COLO829 (cell line): ENCODE measurements around the gene IQSEC3.
"Not testable (repeated sequence)": the region's sequence is repeated elsewhere in the genome, so short reads cannot be mapped to it uniquely, and the experiment has no call there.

Experiments used
- DNase-seq: peaks from one replicate; pipeline ENCODE4 v3.0.0; 2012; ENCODE audit warnings: low spot score

IQSEC3 gene

DNA sequence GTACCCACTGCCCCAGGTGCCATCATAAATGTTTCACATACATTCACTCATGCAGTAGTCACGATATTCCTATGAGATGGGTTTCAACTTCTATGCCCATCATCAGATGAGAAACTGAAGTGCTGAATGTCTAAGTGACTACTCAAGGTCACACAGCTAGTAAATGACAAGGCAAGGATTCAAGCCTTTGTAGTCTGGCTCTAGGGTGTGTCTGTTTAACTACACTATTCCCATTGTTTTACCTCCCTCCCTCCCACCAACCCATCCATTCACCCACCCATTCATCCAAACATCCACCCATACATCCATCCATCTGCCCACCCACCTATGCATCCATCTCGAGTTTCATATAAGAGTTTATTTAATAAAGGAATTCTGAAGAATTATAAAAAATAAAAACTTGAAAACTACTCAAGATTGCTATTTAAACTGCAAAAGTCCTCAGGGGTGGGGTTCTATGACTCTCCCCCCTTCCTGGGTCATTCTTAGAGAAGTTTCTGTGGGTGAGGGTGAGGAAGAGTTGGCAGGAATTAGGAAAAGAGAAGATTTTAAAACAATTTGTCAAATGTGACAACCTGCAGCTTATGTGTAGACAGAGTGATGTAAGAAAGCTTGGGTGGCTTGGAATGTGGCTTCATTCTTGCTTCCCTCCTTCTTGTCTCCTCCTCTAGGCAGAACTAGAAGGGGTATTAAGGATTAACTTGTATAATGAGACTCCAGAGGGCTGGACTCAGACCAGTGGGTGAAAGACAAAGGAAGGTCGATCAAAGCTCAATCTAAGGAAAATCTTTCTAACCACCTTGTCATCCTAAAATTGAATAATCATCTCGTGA, 13.4 kb upstream of the IQSEC3 start:
- not testable (repeated sequence) for DNase-seq

DNA sequence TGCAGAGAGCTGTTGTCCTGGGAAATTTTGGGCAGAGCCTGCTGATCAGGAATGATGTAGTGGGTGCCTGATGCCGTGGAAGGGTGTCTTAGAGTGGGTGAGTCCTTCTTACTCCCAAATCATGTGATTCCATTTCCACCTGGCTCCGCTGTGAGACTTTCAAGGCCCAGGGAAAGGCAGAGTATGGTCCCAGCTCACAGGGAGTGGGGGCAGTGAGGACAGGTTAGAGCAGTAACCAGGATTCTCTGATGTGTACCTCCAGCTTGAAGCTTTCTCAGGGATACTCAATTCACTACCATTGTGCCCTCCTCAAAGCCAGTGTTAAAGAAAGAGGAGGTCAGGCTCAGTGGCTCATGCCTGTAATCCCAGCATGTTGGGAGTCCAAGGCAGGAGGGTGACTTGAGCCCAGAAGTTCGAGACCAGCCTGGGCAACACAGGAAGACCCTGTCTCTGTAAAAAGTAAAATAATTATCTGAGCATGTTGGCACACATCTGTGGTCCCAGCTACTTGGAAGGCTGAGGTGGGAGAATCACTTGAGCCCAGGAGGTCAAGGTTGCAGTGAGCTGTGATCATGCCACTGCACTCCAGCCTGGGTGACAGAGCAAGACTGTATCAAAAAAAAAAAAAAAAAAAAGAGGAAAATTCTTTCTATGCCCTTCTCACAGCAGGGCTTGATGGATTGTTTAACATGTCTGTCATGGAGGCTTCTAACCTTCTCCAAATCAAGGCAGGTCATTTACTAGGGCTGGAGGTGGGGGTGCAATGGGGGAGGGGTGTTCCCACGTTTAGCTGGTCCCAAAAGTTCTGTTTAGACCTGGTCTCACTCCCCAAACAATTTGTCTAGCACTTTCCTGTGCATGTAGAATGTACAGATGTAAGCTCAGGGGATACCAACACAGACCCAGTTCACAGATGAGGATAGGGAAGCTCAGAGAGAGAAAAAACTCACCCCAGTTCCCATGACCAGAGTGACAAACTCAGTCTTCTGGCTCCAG, 12.5 kb upstream of the IQSEC3 start:
- DNase-seq, result no peak

DNA sequence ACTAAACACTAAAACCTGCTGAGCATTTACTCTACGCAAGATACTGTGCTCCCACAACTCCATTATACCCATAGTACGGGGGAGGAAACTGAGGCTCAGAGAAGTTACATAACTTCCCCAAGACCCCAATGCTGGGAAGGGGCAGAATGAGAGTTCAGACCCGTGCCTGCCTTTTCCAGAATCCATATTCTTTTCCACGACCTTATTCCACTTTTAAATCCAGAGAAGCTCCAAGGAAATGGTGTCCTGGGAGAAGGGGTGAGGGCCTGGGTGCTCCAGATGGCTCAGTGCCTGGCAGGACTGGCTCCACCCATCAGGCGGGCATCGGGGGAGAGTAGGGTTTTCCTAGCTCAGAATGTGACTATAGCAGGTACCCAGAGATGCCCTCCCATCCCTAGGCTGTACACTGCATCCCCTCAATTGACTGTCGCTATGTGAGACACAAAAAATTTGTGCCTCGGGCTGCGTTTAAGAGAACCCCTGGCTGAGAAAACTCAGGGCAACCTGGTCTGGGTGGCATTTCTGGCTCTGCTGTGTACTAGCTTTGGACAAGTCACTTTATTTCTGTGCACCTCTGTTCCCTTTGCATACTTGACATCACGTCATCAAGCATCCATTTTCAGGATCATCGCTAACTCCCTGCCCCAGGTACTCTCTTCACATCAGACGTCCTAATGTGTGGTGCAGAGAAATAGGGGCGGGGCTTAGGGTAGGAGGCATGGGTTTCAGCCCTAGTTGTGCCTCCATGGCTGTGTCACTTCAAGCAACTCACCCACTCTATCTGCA, 11.6 kb upstream of the IQSEC3 start:
- no peak for DNase-seq

DNA sequence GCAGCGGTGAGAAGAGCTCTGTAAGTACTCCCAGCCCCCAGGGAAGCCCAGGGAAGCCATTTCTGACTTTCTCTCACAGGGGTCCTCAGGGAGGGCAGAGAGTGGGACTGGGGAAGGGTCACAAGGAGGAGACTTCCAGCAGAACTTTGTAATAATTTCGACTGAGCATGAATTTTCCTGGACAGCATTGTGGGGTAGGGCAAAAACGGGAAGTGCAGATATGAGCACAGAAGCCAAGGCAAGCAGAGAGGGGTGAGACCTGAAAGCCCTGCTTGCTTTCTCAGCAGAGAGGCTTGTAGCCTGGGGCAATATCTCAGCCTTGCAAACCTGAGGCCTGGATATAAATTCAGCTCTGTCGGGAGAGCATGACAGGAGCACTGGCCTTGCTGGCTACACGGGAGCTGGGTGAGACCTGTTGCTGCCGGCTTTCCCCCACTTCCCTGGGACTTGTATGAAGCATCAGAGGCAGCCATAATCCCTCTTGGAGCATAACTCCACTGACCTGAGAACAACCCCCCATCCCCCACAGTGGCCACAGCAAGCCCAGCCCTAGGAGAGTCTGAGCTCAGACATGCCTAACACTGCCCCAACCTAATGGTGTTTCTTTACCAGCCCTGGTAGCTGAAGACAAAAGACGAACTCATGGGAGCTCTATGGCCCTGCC, 9.8 kb upstream of the IQSEC3 start:
- no peak for DNase-seq

DNA sequence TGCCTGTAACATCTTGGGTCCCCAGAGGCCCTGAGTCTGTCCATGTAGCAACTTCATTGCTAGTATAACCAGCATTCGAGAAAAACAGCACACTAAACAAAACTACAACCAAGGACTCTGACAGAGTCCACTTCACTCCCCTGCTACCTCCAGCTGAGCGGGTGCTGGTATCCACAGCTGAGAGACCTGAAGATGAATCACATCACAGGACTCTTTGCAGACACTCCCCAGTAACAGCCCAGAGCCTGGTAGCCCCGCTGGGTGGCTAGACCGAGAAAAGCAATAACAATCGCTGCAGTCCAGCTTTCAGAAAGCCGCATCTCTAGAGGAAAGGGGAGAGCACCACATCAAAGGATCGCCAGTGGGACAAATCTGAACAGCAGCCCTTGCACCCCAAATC, 9.0 kb upstream of the IQSEC3 start:
- DNase-seq, result no peak

DNA sequence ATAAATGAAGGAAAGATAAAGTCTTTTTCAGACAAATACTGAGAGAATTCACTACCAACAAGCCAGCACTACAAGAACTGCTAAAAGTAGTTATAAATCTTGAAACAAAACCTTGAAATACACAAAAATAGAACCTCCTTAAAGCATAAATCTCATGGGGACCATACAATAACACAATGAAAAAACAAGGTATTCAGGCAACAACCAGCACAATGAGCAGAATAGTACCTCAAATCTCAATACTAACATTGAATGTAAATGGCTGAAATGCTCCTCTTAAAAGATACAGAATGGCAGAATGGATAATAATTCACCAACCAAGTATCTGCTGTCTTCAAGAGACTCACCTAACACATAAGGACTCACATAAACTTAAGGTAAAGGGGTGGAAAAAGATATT, 7.7 kb upstream of the IQSEC3 start:
- no peak for DNase-seq

DNA sequence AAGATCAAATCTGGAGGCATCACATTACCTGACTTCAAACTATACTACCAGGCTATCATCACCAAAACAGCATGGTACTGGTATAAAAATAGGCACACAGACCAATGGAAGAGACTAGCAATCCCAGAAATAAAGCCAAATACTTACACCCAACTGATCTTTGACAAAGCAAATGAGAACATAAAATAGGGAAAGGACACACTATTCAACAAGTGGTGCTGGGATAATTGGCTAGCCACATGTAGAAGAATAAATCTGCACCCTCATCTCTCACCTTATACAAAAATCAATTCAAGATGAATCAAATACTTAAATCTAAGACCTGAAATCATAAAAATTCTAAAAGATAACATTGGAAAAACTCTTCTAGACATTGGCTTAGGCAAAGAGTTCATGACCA, 4.7 kb upstream of the IQSEC3 start:
- not testable (repeated sequence) for DNase-seq

DNA sequence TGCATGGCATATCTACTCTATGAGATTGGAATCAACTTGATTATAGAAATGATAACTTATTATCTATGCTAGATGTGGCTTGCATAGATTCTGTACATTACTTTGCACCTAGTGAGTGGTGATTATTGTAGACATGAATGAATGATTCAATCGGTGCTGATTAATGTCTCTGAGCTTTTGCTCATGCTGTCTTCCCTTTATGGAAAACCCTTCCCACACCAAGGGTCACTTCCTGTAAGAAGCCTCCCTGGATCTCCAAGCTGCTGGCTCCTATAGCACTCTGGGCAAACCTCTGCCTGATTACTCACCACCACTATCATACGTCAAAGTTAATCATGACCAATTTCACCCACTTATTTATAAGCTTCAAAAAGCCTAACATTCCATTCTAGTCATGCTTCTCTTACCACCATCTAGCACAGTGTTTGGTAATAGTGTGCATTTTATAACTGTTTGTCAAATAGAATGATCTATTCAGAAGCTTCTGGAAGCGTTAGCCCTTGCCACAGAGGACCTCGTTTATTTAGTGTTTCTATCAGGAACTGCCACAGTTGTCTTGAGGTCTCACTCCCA, 990 bp upstream of the IQSEC3 start:
- DNase-seq, result not testable (repeated sequence)

DNA sequence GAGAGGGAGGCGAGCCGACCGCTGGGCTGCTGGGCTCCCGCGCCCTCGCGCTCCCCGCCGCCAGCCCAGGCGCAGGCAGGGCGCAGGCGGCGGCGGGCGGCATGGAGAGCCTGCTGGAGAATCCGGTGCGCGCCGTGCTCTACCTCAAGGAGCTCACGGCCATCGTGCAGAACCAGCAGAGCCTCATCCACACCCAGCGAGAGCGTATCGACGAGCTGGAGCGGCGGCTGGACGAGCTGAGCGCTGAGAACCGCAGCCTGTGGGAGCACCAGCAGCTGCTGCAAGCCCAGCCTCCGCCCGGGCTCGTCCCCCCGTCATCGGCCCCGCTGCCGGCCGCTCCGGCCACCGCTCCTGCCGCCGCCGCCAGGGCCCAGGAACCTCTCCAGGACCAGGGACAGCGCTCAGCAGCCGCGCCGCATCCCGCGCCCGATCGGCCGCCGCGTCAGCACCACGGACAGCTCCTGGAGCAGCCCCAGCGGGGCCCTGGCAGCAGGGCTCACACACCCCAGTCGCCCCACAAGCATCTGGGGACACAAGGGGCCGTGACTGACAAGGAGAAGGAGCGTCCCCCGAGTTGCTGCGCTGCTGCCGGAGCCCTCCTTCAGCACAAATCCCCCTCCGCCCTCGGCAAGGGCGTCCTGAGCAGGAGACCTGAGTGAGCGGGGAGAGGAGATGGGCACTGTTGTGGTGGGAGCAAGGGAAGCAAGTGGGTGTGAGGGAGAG, 376 bp downstream of the IQSEC3 start:
- DNase-seq, result not testable (repeated sequence)

DNA sequence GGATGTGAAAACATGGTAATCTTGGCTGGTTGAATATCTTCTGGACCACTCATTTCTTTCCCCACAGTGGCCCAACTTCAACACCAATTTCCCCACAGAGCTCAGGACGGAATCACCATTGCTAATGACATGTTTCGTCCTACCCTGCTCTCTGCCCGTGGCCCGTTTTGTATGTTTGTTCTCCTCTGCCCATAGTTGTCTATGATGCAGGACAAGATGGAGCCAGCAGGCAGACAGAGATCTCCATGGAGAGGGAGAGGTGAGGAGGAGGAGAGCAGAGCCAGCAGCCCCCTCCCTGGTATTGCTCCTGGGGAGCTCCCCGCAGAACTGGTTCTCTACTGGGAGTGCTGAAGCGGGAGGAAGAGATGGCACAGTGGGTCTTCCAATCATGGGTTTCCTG, 3.1 kb downstream of the IQSEC3 start:
- DNase-seq, result not testable (repeated sequence)

DNA sequence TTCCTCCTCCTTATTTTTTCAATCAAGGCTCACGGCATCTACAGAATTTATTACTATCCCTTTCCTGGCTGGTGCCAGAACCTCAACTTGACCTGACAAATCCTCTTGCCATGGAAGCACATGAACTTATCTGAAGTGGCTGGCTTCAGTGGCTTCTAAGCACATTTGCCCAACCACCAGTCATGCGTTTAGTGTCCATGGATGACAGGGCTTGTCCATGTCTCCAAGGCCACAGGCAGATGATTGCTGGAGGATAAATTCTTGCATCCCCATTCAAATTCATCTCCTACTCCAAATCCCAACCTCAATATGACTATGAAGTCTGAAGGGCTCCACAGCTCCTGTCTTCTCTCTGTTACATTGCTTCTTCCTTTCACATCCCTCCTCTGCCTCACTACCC, 4.0 kb downstream of the IQSEC3 start:
- DNase-seq, result not testable (repeated sequence)

DNA sequence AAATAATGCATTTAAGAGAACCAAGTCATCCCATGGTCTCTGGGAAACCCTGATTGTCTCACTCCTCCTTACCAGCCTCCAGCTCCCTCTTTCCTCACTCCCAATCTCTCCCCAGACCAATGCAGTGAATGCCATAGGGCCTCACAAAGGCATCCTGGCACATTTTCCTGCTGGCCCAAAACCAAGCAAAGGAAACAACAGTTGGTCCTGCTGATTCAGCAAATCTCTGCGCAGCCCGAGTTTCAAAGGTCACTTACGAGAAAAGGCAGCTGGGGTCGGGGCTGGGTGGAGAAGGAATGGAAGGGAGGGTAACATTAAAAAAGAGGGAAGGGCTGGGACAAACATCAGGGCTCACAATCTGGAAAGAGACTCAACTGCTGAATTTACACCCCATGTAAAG, 5.5 kb downstream of the IQSEC3 start:
- not testable (repeated sequence) for DNase-seq

DNA sequence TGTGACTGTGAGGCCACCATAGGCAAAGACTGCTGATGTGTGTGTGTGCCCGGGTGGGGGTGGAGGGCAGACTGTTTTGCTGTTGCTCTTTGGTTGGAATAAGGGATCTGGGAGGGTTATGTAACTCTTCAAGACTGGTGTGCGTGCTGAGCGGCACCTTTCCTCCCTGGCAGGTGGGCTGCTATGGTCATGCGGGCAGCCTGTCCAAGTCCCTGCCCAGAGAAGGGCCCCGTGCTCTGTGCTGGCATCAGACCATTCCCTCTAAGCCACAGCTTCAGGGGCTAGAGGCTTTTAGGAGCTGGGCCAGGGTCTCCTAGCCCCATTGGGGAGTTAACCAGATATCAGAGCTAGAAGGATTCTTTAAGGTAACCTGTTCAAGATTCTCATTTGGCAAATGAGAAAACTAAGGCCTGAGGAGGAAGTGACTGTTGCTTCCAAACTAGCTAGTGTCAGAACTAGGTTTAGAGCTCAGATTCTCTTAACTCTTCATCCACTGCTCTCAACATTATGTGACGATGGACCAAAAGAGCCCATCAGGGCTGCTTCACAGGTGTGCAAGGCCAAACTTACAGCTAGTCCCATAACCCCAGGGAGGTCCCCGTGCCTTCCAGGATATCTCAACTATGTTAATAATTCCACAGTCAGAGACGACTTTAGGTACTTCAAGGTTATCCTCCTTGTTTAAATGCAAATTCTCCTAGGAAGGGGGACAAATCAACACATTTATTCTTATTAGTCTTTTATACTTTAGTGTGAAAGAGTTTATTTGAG, 8.0 kb downstream of the IQSEC3 start:
- DNase-seq, result not testable (repeated sequence)

DNA sequence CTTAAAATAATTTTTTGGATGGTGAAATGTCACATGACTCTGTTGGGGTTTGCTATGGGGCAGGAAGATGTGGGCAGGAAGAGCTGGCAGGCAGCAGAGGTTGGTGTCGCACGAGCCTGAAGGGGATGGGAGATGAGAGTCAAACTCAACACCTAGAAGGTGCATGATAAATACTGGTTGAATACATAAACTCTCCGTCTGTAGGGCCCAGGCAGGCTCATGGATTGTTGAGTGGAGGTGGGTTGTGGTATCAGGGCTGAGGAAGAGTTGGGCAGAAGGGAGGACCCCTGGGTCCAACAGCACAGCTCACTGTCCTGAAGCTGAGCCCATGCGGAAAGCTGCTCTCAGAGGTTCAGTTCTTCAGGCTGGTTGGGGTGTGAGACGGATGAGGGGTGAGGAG, 9.0 kb downstream of the IQSEC3 start:
- DNase-seq, result not testable (repeated sequence)

DNA sequence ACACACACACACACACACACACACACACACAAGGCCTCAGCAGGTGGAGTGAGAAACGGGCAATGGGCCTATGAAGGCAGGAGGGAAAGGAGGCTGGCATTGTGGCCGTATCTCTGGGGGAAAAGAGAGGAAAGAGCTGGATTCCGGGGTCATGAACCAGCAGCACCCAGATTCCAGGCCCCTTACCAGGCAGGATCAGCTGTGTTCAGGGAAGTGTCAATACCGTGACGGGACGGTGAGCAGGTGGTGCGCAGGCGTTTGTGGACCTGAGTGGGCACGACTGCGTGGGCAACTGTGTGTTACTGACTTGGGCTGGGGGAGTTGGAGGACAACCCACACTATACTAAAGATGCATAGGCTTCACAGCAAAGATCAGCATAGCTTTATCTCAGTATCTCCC, 9.5 kb downstream of the IQSEC3 start:
- DNase-seq, result not testable (repeated sequence)

DNA sequence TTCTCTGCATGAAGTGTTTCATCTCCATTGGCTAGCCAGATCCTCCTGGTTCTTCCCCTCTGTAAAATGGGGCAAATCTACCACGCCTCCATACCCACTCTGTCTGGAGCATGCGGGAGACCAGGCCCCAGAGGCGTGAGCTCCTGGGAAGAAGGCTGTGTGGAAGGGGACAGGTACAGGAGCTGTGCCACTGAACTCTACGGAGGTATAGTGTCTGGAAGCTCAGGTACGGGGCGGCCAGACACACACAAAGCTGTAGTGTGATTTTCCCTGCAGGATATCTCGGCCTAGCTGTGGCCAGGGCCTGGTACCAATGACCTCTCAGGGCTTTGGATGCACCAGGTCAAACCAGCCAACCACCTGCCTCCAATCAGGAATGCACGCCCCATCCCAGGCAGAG, 10.0 kb downstream of the IQSEC3 start:
- DNase-seq, result not testable (repeated sequence)

DNA sequence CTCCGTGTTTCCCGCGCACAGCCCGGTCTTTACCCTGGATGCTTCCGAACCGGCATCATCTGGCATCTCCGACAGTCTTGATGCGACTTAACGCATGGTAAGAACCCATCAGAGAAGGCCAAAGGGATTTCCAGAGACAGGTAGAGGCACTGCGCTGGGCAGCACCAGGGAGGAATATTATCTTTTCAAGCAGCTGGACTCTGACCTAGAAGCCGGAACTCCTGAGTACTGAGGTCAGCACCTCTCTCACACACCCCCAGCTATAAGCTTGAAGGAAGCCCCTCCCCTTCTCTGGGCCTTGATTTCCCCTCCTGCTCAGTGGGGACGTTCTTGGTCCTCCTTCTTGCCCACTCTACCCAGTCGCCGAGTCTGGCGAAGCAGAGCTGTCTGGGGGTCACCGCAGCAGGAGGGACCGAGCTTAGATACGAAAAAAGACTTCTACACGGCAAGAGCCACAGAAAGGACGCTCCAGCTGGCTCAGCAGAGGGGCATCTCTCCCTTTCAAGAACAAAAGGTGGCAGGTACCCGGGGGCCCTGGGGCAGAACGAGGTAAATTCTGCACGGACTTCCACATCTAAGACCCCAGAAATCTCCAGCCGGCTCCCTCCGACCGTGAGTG, 10.6 kb downstream of the IQSEC3 start:
- not testable (repeated sequence) for DNase-seq

DNA sequence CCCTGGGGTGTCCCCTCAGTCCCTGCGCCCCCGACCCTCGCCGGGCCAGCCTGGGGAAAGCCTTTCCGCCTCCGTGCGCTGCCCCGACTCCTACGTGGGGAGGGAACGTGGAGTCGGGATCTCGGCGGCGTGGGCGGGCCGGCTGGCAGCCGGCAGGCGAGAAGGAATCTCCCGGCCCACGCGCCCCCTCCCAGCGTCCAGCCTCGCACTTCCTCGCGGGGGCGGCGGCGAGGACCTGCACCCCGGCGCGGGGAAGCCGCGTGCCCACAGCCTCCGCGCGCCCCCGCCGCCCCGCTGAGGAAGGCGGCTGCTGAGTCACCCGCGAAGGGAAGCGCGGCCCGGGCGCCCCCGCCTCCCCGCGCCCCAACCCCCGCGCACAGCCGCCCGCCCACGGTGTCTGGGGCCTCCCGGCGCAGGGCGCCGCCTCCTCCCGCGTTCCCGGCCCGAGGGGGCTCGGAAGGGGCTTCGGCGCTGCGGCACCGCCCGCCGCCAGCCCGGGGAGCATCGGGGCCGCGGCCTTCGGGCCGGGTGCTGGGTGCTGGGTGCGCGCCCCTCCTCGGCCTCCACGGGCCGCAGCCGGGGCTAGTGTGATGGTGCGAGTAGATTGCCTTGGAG, 11.3 kb downstream of the IQSEC3 start:
- DNase-seq, result not testable (repeated sequence)

DNA sequence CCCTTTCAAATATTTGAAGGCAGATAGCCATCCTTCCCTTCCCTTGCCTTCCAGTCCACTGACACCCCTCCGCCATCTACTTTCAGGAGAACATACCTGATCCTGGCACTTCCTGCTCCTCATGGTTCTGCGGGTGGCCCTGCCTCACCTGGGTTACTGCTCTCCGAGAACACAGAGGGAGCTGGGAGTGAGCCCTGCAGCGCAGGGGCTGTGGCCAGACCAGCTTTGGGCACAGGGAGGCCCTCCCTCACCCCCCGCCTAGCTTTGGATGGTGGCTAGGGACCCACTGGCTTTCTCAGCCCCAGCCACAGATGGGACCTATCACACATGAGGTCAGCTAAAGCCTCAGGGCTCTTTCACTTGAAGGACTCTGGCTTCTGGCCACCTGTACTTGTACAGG, 12.4 kb downstream of the IQSEC3 start:
- no peak for DNase-seq
